Astrocyte (in vitro differentiated cells and primary cell): ENCODE data around the gene CAMKMT. TPM values are rescaled to one million over a fixed set of nuclear protein-coding genes. Genes with fewer than 3 reads are reported as not detected.

Source experiments
- DNase-seq: peaks from one replicate; pipeline ENCODE4 v3.0.0-alpha.2; 2010; ENCODE audit warnings: low read depth
- FAIRE-seq: peaks from 2 replicates; lab custom pipeline; 2011; peaks lifted over from hg19 to GRCh38; lab: Jason Lieb, UNC
- H2AFZ ChIP-seq: 2 replicates; pipeline ENCODE4 v1.6.0; 2012; ENCODE audit warnings: low read depth, low read length, inconsistent platforms
- H3K27ac ChIP-seq: 2 replicates; pipeline ENCODE4 v1.5.1; 2011; ENCODE audit warnings: low read depth, low read length, inconsistent platforms
- H3K27me3 ChIP-seq: 2 replicates; pipeline ENCODE4 v1.6.0; 2011; ENCODE audit warnings: low read length, inconsistent platforms; ENCODE audit not compliant: insufficient read depth
- H3K36me3 ChIP-seq: 2 replicates; pipeline ENCODE4 v1.5.1; 2011; ENCODE audit warnings: low read length, inconsistent platforms; ENCODE audit not compliant: insufficient read depth
- H3K4me1 ChIP-seq: 2 replicates; pipeline ENCODE4 v1.5.1; 2011; ENCODE audit warnings: low read length, inconsistent platforms; ENCODE audit not compliant: insufficient read depth
- H3K4me2 ChIP-seq: 2 replicates; pipeline ENCODE4 v1.6.0; 2012; ENCODE audit warnings: low read length, inconsistent platforms
- H3K4me3 ChIP-seq: 2 replicates; pipeline ENCODE4 v1.5.1; 2011; ENCODE audit warnings: low read depth, mild to moderate bottlenecking, low read length, inconsistent platforms; ENCODE audit not compliant: insufficient read depth
- H3K79me2 ChIP-seq: 2 replicates; pipeline ENCODE4 v1.6.0; 2012; ENCODE audit warnings: mild to moderate bottlenecking, low read length, inconsistent platforms; ENCODE audit not compliant: insufficient read depth
- H3K9ac ChIP-seq: 2 replicates; pipeline ENCODE4 v1.6.0; 2012; ENCODE audit warnings: mild to moderate bottlenecking, low read length, inconsistent platforms
- H3K9me3 ChIP-seq: 2 replicates; pipeline ENCODE4 v1.5.1; 2012; ENCODE audit warnings: low read depth, mild to moderate bottlenecking, low read length, inconsistent platforms; ENCODE audit not compliant: insufficient read depth
- H4K20me1 ChIP-seq: 2 replicates; pipeline ENCODE4 v1.6.0; 2012; ENCODE audit warnings: low read length, inconsistent platforms; ENCODE audit not compliant: insufficient read depth
- H3K27ac Mint-ChIP-seq: one replicate; pipeline ENCODE4 v1.8.0; 2021; ENCODE audit warnings: mild to moderate bottlenecking, mixed read lengths; ENCODE audit not compliant: unreplicated experiment
- H3K27me3 Mint-ChIP-seq: one replicate; pipeline ENCODE4 v1.8.0; 2021; ENCODE audit warnings: low read depth, mixed read lengths; ENCODE audit not compliant: unreplicated experiment
- H3K36me3 Mint-ChIP-seq: one replicate; pipeline ENCODE4 v1.8.0; 2021; ENCODE audit warnings: low read depth, mixed read lengths; ENCODE audit not compliant: unreplicated experiment
- H3K4me1 Mint-ChIP-seq: one replicate; pipeline ENCODE4 v1.8.0; 2021; ENCODE audit warnings: low read depth, mixed read lengths; ENCODE audit not compliant: unreplicated experiment
- H3K4me3 Mint-ChIP-seq: one replicate; pipeline ENCODE4 v1.8.0; 2021; ENCODE audit warnings: mild to moderate bottlenecking, moderate library complexity, mixed read lengths; ENCODE audit not compliant: unreplicated experiment
- H3K9me3 Mint-ChIP-seq: one replicate; pipeline ENCODE4 v1.8.0; 2021; ENCODE audit warnings: mild to moderate bottlenecking, mixed read lengths; ENCODE audit not compliant: unreplicated experiment
- CTCF ChIP-seq: IDR thresholded peaks from 2 replicates; pipeline ENCODE4 v1.5.1; 2011; ENCODE audit warnings: low read depth, mild to moderate bottlenecking, inconsistent platforms, low read length, moderate library complexity; ENCODE audit not compliant: insufficient read depth
- EZH2 ChIP-seq: IDR thresholded peaks from 2 replicates; pipeline ENCODE4 v1.6.1; 2012; ENCODE audit warnings: mild to moderate bottlenecking, low read length, inconsistent platforms; ENCODE audit not compliant: insufficient read depth
- total RNA-seq: library from RNA; stranded (reverse); gene quantifications from 2 replicates; pipeline ENCODE4 v1.2.1, GENCODE V29; 2021

The CAMKMT gene
- total RNA-seq, 1 donor from 2014 or later: 9.3 TPM

GRCh38 chr2:44799754-44800153, 438.0 kb downstream of the CAMKMT start:
- Histone ChIP-seq H3K79me2 (no peaks in the 10 kb centered on the region), H3K9ac (no peak overlapping the region), H3K36me3 (no peaks in the 10 kb centered on the region), H2AFZ (no peak overlapping the region), H4K20me1 (no peaks in the 10 kb centered on the region), H3K9me3 (no peaks in the 10 kb centered on the region), H3K27me3 (peaks cover 63% of the 10 kb centered on the region), H3K27ac (no peak overlapping the region), H3K4me2 (no peak overlapping the region), H3K4me3 (no peak overlapping the region), H3K4me1 (peaks cover 6% of the 10 kb centered on the region)
- Mint-ChIP-seq H3K9me3 (no peaks in the 10 kb centered on the region), H3K4me1 (peaks cover 2% of the 10 kb centered on the region), H3K36me3 (no peaks in the 10 kb centered on the region), H3K4me3 (no peak overlapping the region), H3K27me3 (peaks cover 54% of the 10 kb centered on the region), H3K27ac (no peak overlapping the region)
- no peak for DNase-seq
- TF ChIP-seq EZH2 (no peak), CTCF (no peak)
- FAIRE-seq: no peak

- Histone ChIP-seq H3K27ac (no peak overlapping the region), H3K27me3 (peaks cover 77% of the 10 kb centered on the region), H4K20me1 (no peaks in the 10 kb centered on the region), H3K4me2 (peak overlapping the region; percentile 25), H3K36me3 (no peaks in the 10 kb centered on the region), H3K4me3 (no peak overlapping the region), H2AFZ (no peak overlapping the region), H3K79me2 (no peaks in the 10 kb centered on the region), H3K4me1 (peaks cover 6% of the 10 kb centered on the region), H3K9me3 (no peaks in the 10 kb centered on the region), H3K9ac (no peak overlapping the region)
- FAIRE-seq (no peak), DNase-seq (no peak)
- Mint-ChIP-seq H3K27me3 (peaks cover 70% of the 10 kb centered on the region), H3K9me3 (no peaks in the 10 kb centered on the region), H3K4me3 (no peak overlapping the region), H3K36me3 (no peaks in the 10 kb centered on the region), H3K4me1 (peaks cover 6% of the 10 kb centered on the region), H3K27ac (no peak overlapping the region)
- TF ChIP-seq EZH2 (no peak), CTCF (no peak)
These were observed 439.6 kb downstream of the CAMKMT start for GRCh38 chr2:44801289-44801840.
